HG03442 (cell line): ENCODE data around the gene DYRK1B.
"Not testable (repeated sequence)": the region's sequence is repeated elsewhere in the genome, so short reads cannot be mapped to it uniquely, and the experiment has no call there.

Experiments
- ATAC-seq: cut with Tn5 transposase; IDR thresholded peaks from one replicate; pipeline ENCODE4 v1.9.1; 2021; ENCODE audit warnings: mild to moderate bottlenecking, moderate library complexity; ENCODE audit not compliant: unreplicated experiment

The DYRK1B gene

GRCh38 chr19:39833464-39834286, at the start of gene DYRK1B:
Gene DYRK1B, minus strand, starts transcription at chr19:39834162. Its CDS starts 2,295 bp downstream, at chr19:39831867.
- ATAC-seq: peak; percentile 82

GRCh38 chr19:39882645-39883044, 48.7 kb upstream of the DYRK1B start:
- ATAC-seq: not testable (repeated sequence)

GRCh38 chr19:39881495-39882110, 47.6 kb upstream of the DYRK1B start:
- ATAC-seq: not testable (repeated sequence)

GRCh38 chr19:39880241-39880640, 46.3 kb upstream of the DYRK1B start:
- not testable (repeated sequence) for ATAC-seq

GRCh38 chr19:39879796-39880195, 45.8 kb upstream of the DYRK1B start:
- not testable (repeated sequence) for ATAC-seq

- not testable (repeated sequence) for ATAC-seq
These were observed 44.9 kb upstream of the DYRK1B start for GRCh38 chr19:39878866-39879265.

- ATAC-seq: no peak
These were observed 44.4 kb upstream of the DYRK1B start for GRCh38 chr19:39878398-39878797.

- not testable (repeated sequence) for ATAC-seq
These were observed 44.0 kb upstream of the DYRK1B start for GRCh38 chr19:39877982-39878381.

- not testable (repeated sequence) for ATAC-seq
These were observed 43.5 kb upstream of the DYRK1B start for GRCh38 chr19:39877488-39877887.

- ATAC-seq: not testable (repeated sequence)
These were observed 42.5 kb upstream of the DYRK1B start for GRCh38 chr19:39876486-39876885.

GRCh38 chr19:39875401-39875864, 41.5 kb upstream of the DYRK1B start:
- not testable (repeated sequence) for ATAC-seq

GRCh38 chr19:39874404-39874803, 40.4 kb upstream of the DYRK1B start:
- ATAC-seq: no peak

GRCh38 chr19:39873385-39873784, 39.4 kb upstream of the DYRK1B start:
- no peak for ATAC-seq

GRCh38 chr19:39871886-39872866, 38.2 kb upstream of the DYRK1B start:
- no peak for ATAC-seq

- no peak for ATAC-seq
These were observed 37.4 kb upstream of the DYRK1B start for GRCh38 chr19:39871362-39871761.

GRCh38 chr19:39870171-39870971, 36.4 kb upstream of the DYRK1B start:
- no peak for ATAC-seq

- ATAC-seq: no peak
These were observed 34.0 kb upstream of the DYRK1B start for GRCh38 chr19:39867952-39868351.

- ATAC-seq: no peak
These were observed 33.2 kb upstream of the DYRK1B start for GRCh38 chr19:39867133-39867532.

- ATAC-seq: no peak
These were observed 32.0 kb upstream of the DYRK1B start for GRCh38 chr19:39865953-39866352.

- ATAC-seq: no peak
These were observed 31.2 kb upstream of the DYRK1B start for GRCh38 chr19:39865186-39865585.
